ENCODE results near the gene MAPT. TPM values are rescaled to one million over a fixed set of nuclear protein-coding genes. Genes with fewer than 3 reads are reported as not detected.

Gene MAPT
- total RNA-seq, 1 donor from 2014 or later, result 2.1 TPM

DNA sequence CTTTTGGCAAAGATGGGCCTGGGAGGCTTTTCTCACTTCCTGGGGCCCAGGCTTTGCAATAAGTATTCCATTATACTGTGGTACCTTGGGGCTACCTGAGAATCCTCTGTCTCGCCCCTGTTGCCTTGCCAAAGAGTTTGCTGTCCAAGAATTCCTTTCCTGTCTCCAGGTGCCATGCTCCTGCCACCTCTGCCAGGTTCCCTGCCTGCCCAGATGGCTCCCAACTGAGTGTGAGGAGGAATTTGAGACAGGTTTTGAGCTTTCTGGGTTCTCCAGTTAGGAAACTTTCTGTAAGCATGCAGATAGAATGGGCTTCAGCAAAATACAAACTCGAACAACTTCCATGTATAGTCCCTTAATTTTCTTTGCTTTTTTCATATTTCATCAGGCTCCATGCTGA lies 5.8 kb downstream of the MAPT start:
- Histone ChIP-seq H3K4me3 (ENCODE audit: insufficient read depth, low read depth, low read length) (no peak overlapping the region), H4K20me1 (ENCODE audit: insufficient read depth, low read length) (no peaks in the 10 kb centered on the region), H3K9me3 (ENCODE audit: insufficient read depth, low read depth, low read length) (no peaks in the 10 kb centered on the region), H2AFZ (ENCODE audit: low read depth, low read length) (no peak overlapping the region), H3K9ac (ENCODE audit: low read length) (no peak overlapping the region), H3K79me2 (ENCODE audit: insufficient read depth, low read length) (no peaks in the 10 kb centered on the region), H3K4me1 (ENCODE audit: insufficient read depth, low read length) (no peaks in the 10 kb centered on the region), H3K27me3 (ENCODE audit: insufficient read depth, low read length) (peaks cover 50% of the 10 kb centered on the region), H3K27ac (ENCODE audit: low read depth, low read length) (no peak overlapping the region), H3K36me3 (ENCODE audit: insufficient read depth, low read length) (no peaks in the 10 kb centered on the region), H3K4me2 (ENCODE audit: low read length) (no peak overlapping the region)
- Mint-ChIP-seq H3K9me3 (ENCODE audit: unreplicated experiment) (no peaks in the 10 kb centered on the region), H3K4me3 (ENCODE audit: unreplicated experiment) (no peak overlapping the region), H3K27ac (ENCODE audit: unreplicated experiment) (no peak overlapping the region), H3K27me3 (ENCODE audit: low read depth, unreplicated experiment) (peaks cover 61% of the 10 kb centered on the region), H3K4me1 (ENCODE audit: low read depth, unreplicated experiment) (no peaks in the 10 kb centered on the region), H3K36me3 (ENCODE audit: low read depth, unreplicated experiment) (no peaks in the 10 kb centered on the region)
- no peak for FAIRE-seq
- DNase-seq (ENCODE audit: low read depth), result no peak
- no peak for TF ChIP-seq CTCF (IDR thresholded peaks at IDR 0.05; ENCODE audit: insufficient read depth, low read depth, low read length)
- TF ChIP-seq EZH2 (IDR thresholded peaks at IDR 0.05; ENCODE audit: insufficient read depth, low read length), result no peak

DNA sequence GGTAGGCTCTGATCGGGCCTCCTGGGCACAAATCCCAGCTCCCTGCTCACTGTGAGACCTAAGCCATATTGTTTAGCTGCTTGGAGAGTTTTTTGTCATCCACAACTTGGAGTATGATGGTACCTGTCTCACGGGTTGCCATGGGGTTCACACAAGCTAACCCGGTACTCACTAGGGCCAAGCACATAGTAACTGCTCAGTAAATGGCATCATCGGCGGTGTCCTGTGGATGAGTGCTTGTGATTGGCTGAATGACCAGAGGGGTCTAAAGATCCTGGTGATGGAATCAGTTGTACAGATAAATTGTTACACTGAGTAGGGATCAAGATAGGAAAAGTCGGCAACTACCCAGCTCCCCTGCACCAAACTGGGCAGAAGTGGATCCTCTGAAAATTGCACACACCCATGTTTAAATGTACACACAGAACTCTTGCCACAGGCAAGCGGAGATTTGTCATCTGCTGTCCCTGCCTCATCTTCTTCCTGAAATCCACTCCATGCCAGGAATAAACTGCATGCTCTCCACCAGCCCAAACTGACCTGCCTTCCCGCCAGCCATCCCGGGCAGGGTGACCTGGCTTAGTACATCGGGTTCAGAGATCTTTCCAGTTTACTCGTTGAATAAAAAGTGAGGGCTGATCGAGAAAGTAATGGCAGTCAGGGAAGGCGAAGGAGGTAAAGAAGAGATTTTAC lies 6.5 kb downstream of the MAPT start:
- Histone ChIP-seq H4K20me1 (ENCODE audit: insufficient read depth, low read length) (no peaks in the 10 kb centered on the region), H3K27ac (ENCODE audit: low read depth, low read length) (no peak overlapping the region), H3K79me2 (ENCODE audit: insufficient read depth, low read length) (no peaks in the 10 kb centered on the region), H3K9me3 (ENCODE audit: insufficient read depth, low read depth, low read length) (no peaks in the 10 kb centered on the region), H3K4me2 (ENCODE audit: low read length) (no peak overlapping the region), H3K4me1 (ENCODE audit: insufficient read depth, low read length) (no peaks in the 10 kb centered on the region), H3K27me3 (ENCODE audit: insufficient read depth, low read length) (peaks cover 50% of the 10 kb centered on the region), H3K36me3 (ENCODE audit: insufficient read depth, low read length) (no peaks in the 10 kb centered on the region), H2AFZ (ENCODE audit: low read depth, low read length) (no peak overlapping the region), H3K9ac (ENCODE audit: low read length) (no peak overlapping the region), H3K4me3 (ENCODE audit: insufficient read depth, low read depth, low read length) (no peak overlapping the region)
- Mint-ChIP-seq H3K27me3 (ENCODE audit: low read depth, unreplicated experiment) (peaks cover 65% of the 10 kb centered on the region), H3K4me1 (ENCODE audit: low read depth, unreplicated experiment) (no peaks in the 10 kb centered on the region), H3K27ac (ENCODE audit: unreplicated experiment) (no peak overlapping the region), H3K4me3 (ENCODE audit: unreplicated experiment) (no peak overlapping the region), H3K36me3 (ENCODE audit: low read depth, unreplicated experiment) (no peaks in the 10 kb centered on the region), H3K9me3 (ENCODE audit: unreplicated experiment) (no peaks in the 10 kb centered on the region)
- TF ChIP-seq CTCF (IDR thresholded peaks at IDR 0.05; ENCODE audit: insufficient read depth, low read depth, low read length), result no peak
- TF ChIP-seq EZH2 (IDR thresholded peaks at IDR 0.05; ENCODE audit: insufficient read depth, low read length), result no peak
- DNase-seq (ENCODE audit: low read depth) (no peak), FAIRE-seq (no peak)

GRCh38 chr17:45902892-45903346 lies 8.6 kb downstream of the MAPT start:
- no peaks in the 10 kb centered on the region for H3K79me2 ChIP-seq (ENCODE audit: insufficient read depth, low read length)
- no peak overlapping the region for H3K9ac ChIP-seq (ENCODE audit: low read length)
- no peaks in the 10 kb centered on the region for H4K20me1 ChIP-seq (ENCODE audit: insufficient read depth, low read length)
- DNase-seq (ENCODE audit: low read depth), result no peak
- peaks cover 53% of the 10 kb centered on the region for H3K27me3 ChIP-seq (ENCODE audit: insufficient read depth, low read length)
- H3K4me2 ChIP-seq (ENCODE audit: low read length), result no peak overlapping the region
- Mint-ChIP-seq H3K36me3 (ENCODE audit: low read depth, unreplicated experiment) (no peaks in the 10 kb centered on the region), H3K9me3 (ENCODE audit: unreplicated experiment) (no peaks in the 10 kb centered on the region), H3K4me1 (ENCODE audit: low read depth, unreplicated experiment) (no peaks in the 10 kb centered on the region), H3K4me3 (ENCODE audit: unreplicated experiment) (no peak overlapping the region), H3K27me3 (ENCODE audit: low read depth, unreplicated experiment) (peaks cover 67% of the 10 kb centered on the region), H3K27ac (ENCODE audit: unreplicated experiment) (no peak overlapping the region)
- H3K4me3 ChIP-seq (ENCODE audit: insufficient read depth, low read depth, low read length), result no peak overlapping the region
- no peaks in the 10 kb centered on the region for H3K36me3 ChIP-seq (ENCODE audit: insufficient read depth, low read length)
- no peaks in the 10 kb centered on the region for H3K9me3 ChIP-seq (ENCODE audit: insufficient read depth, low read depth, low read length)
- no peak overlapping the region for H3K27ac ChIP-seq (ENCODE audit: low read depth, low read length)
- no peak for FAIRE-seq
- no peak overlapping the region for H2AFZ ChIP-seq (ENCODE audit: low read depth, low read length)
- no peak for TF ChIP-seq EZH2 (IDR thresholded peaks at IDR 0.05; ENCODE audit: insufficient read depth, low read length)
- TF ChIP-seq CTCF (IDR thresholded peaks at IDR 0.05; ENCODE audit: insufficient read depth, low read depth, low read length), result no peak
- H3K4me1 ChIP-seq (ENCODE audit: insufficient read depth, low read length), result no peaks in the 10 kb centered on the region

All from astrocyte (in vitro differentiated cells and primary cell).